ENCODE data around the gene VDR.

The VDR gene

GRCh38 chr12:47835831-47836155 is 69.0 kb downstream of the VDR start:
- no peak for DNase-seq (ENCODE audit: low read depth, low spot score)
- TF ChIP-seq CTCF (IDR thresholded peaks at IDR 0.05; ENCODE audit: low read depth, low read length) = no peak
- no peak overlapping the region for H3K4me3 ChIP-seq (ENCODE audit: low read depth, low read length)
- in situ Hi-C loops (cut with HindIII; ENCODE audit: low sequenced_read_pairs) = no loop called here

- no peak for TF ChIP-seq CTCF (IDR thresholded peaks at IDR 0.05; ENCODE audit: low read depth, low read length)
- no peak for DNase-seq (ENCODE audit: low read depth, low spot score)
- no peak overlapping the region for H3K4me3 ChIP-seq (ENCODE audit: low read depth, low read length)
- in situ Hi-C loops (cut with HindIII; ENCODE audit: low sequenced_read_pairs) = no loop called here
Observed at GRCh38 chr12:47835006-47835830, 69.6 kb downstream of the VDR start.

GRCh38 chr12:47834199-47834903 is 70.4 kb downstream of the VDR start:
- in situ Hi-C loops (cut with HindIII; ENCODE audit: low sequenced_read_pairs) = no loop called here

GRCh38 chr12:47833591-47834012 is 71.2 kb downstream of the VDR start:
- H3K4me3 ChIP-seq (ENCODE audit: low read depth, low read length) = no peak overlapping the region
- in situ Hi-C loops (cut with HindIII; ENCODE audit: low sequenced_read_pairs) = no loop called here
- DNase-seq (ENCODE audit: low read depth, low spot score) = no peak
- TF ChIP-seq CTCF (IDR thresholded peaks at IDR 0.05; ENCODE audit: low read depth, low read length) = no peak

More at GRCh38 chr12:47834199-47834903, 70.4 kb downstream of the VDR start:
- TF ChIP-seq CTCF (IDR thresholded peaks at IDR 0.05; ENCODE audit: low read depth, low read length) = no peak
- DNase-seq (ENCODE audit: low read depth, low spot score) = no peak
- H3K4me3 ChIP-seq (ENCODE audit: low read depth, low read length) = no peak overlapping the region

- no peak for TF ChIP-seq CTCF (IDR thresholded peaks at IDR 0.05; ENCODE audit: low read depth, low read length)
- in situ Hi-C loops (cut with HindIII; ENCODE audit: low sequenced_read_pairs) = no loop called here
- DNase-seq (ENCODE audit: low read depth, low spot score) = no peak
- H3K4me3 ChIP-seq (ENCODE audit: low read depth, low read length) = no peak overlapping the region
Observed at GRCh38 chr12:47832263-47832933, 72.4 kb downstream of the VDR start.

- no peak for TF ChIP-seq CTCF (IDR thresholded peaks at IDR 0.05; ENCODE audit: low read depth, low read length)
- DNase-seq (ENCODE audit: low read depth, low spot score) = no peak
- H3K4me3 ChIP-seq (ENCODE audit: low read depth, low read length) = no peak overlapping the region
- in situ Hi-C loops (cut with HindIII; ENCODE audit: low sequenced_read_pairs) = no loop called here
Observed at GRCh38 chr12:47829584-47829983, 75.2 kb downstream of the VDR start.
